ENCODE data around the gene CFAP92.

Gene CFAP92

DNA sequence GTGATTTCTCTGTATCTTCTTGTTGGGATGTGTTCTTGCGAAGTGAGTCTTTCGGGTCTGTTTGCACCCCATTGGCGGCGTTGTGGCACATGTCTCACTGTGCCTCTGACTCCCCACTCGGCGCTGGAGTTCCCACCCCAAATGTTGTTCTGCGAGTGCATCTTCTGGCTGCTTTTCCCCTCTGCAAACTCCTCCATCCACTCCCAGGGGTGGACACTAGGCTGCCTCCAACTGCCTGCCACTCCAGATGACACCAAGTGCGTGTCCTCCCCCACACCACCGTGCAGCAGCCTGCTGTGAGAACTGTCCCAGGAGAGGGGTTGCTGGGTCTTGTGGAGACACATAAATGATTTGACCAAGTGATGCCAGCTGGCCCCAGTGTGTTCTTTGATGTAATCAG lies 24.9 kb upstream of the CFAP92 start:
- Histone ChIP-seq H3K36me3 (ENCODE audit: insufficient read depth, insufficient read length, low read length) (no peaks in the 10 kb centered on the region), H3K9me3 (ENCODE audit: insufficient read depth, low read length) (no peaks in the 10 kb centered on the region), H3K27me3 (ENCODE audit: insufficient read depth, insufficient read length) (no peaks in the 10 kb centered on the region), H3K4me1 (ENCODE audit: insufficient read depth, insufficient read length) (peaks cover 15% of the 10 kb centered on the region), H3K4me3 (ENCODE audit: insufficient read length, low read depth) (no peak overlapping the region), H3K9ac (ENCODE audit: insufficient read length, low read depth) (no peak overlapping the region)
- DNase-seq (ENCODE audit: low read depth, low spot score): no peak
- TF ChIP-seq YY1 (IDR thresholded peaks at IDR 0.05; ENCODE audit: insufficient read depth, insufficient read length) (no peak), SUZ12 (IDR thresholded peaks at IDR 0.05; ENCODE audit: extremely low read depth, insufficient read depth, insufficient read length) (no peak), ZNF274 (IDR thresholded peaks at IDR 0.05; ENCODE audit: low read depth, low read length) (no peak)

DNA sequence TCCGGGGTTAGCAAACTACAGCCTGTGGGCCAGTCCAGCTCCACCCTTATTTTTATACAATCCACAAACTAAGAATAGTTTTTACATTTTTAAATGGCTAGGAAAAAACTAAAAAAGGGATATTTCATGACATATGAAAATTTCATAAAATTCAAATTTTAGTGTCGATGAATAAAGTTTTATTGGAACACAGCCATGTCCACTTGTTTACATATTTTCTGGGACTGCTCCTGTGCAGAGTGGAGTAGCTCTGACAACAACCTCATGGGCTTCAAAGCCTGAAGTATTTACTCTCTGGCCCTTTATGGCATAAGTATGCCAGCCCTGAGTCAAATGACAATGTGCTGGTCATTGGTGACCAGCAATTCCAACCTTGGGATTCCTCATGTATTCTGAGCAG lies 24.4 kb upstream of the CFAP92 start:
- no peak overlapping the region for H3K4me3 ChIP-seq (ENCODE audit: insufficient read length, low read depth)
- H3K9me3 ChIP-seq (ENCODE audit: insufficient read depth, low read length): no peaks in the 10 kb centered on the region
- no peak overlapping the region for H3K9ac ChIP-seq (ENCODE audit: insufficient read length, low read depth)
- no peak for DNase-seq (ENCODE audit: low read depth, low spot score)
- H3K27me3 ChIP-seq (ENCODE audit: insufficient read depth, insufficient read length): no peaks in the 10 kb centered on the region
- no peaks in the 10 kb centered on the region for H3K36me3 ChIP-seq (ENCODE audit: insufficient read depth, insufficient read length, low read length)
- peaks cover 15% of the 10 kb centered on the region for H3K4me1 ChIP-seq (ENCODE audit: insufficient read depth, insufficient read length)
- no peak for TF ChIP-seq SUZ12 (IDR thresholded peaks at IDR 0.05; ENCODE audit: extremely low read depth, insufficient read depth, insufficient read length)
- TF ChIP-seq YY1 (IDR thresholded peaks at IDR 0.05; ENCODE audit: insufficient read depth, insufficient read length): no peak
- TF ChIP-seq ZNF274 (IDR thresholded peaks at IDR 0.05; ENCODE audit: low read depth, low read length): no peak

- Histone ChIP-seq H3K4me3 (ENCODE audit: insufficient read length, low read depth) (no peak overlapping the region), H3K4me1 (ENCODE audit: insufficient read depth, insufficient read length) (peaks cover 15% of the 10 kb centered on the region), H3K9ac (ENCODE audit: insufficient read length, low read depth) (no peak overlapping the region), H3K36me3 (ENCODE audit: insufficient read depth, insufficient read length, low read length) (no peaks in the 10 kb centered on the region), H3K9me3 (ENCODE audit: insufficient read depth, low read length) (no peaks in the 10 kb centered on the region), H3K27me3 (ENCODE audit: insufficient read depth, insufficient read length) (no peaks in the 10 kb centered on the region)
- no peak for DNase-seq (ENCODE audit: low read depth, low spot score)
- TF ChIP-seq SUZ12 (IDR thresholded peaks at IDR 0.05; ENCODE audit: extremely low read depth, insufficient read depth, insufficient read length) (no peak), ZNF274 (IDR thresholded peaks at IDR 0.05; ENCODE audit: low read depth, low read length) (no peak), YY1 (IDR thresholded peaks at IDR 0.05; ENCODE audit: insufficient read depth, insufficient read length) (no peak)
Observed at GRCh38 chr3:129017484-129017899, 23.6 kb upstream of the CFAP92 start.

GRCh38 chr3:129016720-129017483 lies 23.0 kb upstream of the CFAP92 start:
- DNase-seq (ENCODE audit: low read depth, low spot score): no peak
- Histone ChIP-seq H3K4me3 (ENCODE audit: insufficient read length, low read depth) (no peak overlapping the region), H3K27me3 (ENCODE audit: insufficient read depth, insufficient read length) (no peaks in the 10 kb centered on the region), H3K9ac (ENCODE audit: insufficient read length, low read depth) (no peak overlapping the region), H3K4me1 (ENCODE audit: insufficient read depth, insufficient read length) (peaks cover 15% of the 10 kb centered on the region), H3K9me3 (ENCODE audit: insufficient read depth, low read length) (no peaks in the 10 kb centered on the region), H3K36me3 (ENCODE audit: insufficient read depth, insufficient read length, low read length) (no peaks in the 10 kb centered on the region)
- no peak for TF ChIP-seq ZNF274 (IDR thresholded peaks at IDR 0.05; ENCODE audit: low read depth, low read length)
- no peak for TF ChIP-seq YY1 (IDR thresholded peaks at IDR 0.05; ENCODE audit: insufficient read depth, insufficient read length)
- no peak for TF ChIP-seq SUZ12 (IDR thresholded peaks at IDR 0.05; ENCODE audit: extremely low read depth, insufficient read depth, insufficient read length)

DNA sequence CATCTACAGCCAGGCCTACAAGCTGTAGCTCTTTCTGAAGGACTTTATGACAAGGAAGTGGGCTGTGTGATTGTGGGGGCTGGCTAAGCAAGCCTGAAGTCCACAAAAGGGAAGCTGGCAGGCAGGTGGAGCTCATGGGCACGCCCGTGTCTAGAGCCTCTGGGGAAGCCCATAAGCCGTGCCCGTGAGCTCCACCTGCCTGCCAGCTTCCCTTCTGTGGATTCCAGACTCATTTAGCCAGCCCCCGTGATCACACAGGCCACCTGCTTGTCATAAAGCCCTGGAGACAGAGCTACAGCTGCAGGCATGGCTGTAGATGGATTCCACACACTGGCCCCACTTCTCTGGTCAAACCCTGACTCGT lies 22.5 kb upstream of the CFAP92 start:
- Histone ChIP-seq H3K27me3 (ENCODE audit: insufficient read depth, insufficient read length) (no peaks in the 10 kb centered on the region), H3K9ac (ENCODE audit: insufficient read length, low read depth) (no peak overlapping the region), H3K36me3 (ENCODE audit: insufficient read depth, insufficient read length, low read length) (no peaks in the 10 kb centered on the region), H3K4me1 (ENCODE audit: insufficient read depth, insufficient read length) (peaks cover 15% of the 10 kb centered on the region), H3K4me3 (ENCODE audit: insufficient read length, low read depth) (no peak overlapping the region), H3K9me3 (ENCODE audit: insufficient read depth, low read length) (no peaks in the 10 kb centered on the region)
- TF ChIP-seq SUZ12 (IDR thresholded peaks at IDR 0.05; ENCODE audit: extremely low read depth, insufficient read depth, insufficient read length) (no peak), ZNF274 (IDR thresholded peaks at IDR 0.05; ENCODE audit: low read depth, low read length) (no peak), YY1 (IDR thresholded peaks at IDR 0.05; ENCODE audit: insufficient read depth, insufficient read length) (no peak)
- no peak for DNase-seq (ENCODE audit: low read depth, low spot score)

DNA sequence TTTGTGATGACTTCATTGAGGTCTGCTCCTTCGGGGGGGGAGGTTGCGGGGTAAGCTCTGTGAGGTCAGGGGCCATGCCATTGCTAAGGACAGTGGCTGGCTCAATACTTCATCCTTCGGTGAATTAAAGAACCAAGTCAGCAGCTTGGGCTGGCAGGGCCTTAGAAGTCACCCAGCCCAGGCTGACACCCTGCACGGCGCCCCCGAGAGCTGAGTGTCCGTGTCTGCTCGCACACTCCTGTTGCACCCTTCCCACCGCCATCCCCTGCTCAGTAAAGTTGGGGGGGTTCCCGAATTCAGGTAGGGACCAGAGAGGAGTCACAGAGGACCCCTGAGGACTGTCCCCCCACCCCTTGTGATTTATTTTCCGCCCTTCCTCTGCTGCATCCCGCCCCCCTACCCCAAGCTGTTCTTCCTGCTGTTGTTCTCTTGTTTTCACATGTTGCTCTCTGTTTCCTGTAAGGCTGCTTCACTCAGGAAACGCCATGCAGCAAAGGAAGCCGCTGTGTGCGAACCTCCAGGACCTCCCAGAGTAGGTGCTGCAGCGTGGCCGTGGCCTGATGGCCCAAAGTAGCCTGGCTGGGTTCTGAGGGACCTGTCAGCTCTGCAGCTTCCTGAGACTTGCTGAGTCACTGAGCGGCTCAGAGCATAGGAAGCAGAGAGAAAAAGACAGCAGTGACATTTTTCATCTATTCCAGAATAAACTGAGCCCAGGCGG lies 21.7 kb upstream of the CFAP92 start:
- peaks cover 15% of the 10 kb centered on the region for H3K4me1 ChIP-seq (ENCODE audit: insufficient read depth, insufficient read length)
- no peak for DNase-seq (ENCODE audit: low read depth, low spot score)
- H3K36me3 ChIP-seq (ENCODE audit: insufficient read depth, insufficient read length, low read length): no peaks in the 10 kb centered on the region
- TF ChIP-seq SUZ12 (IDR thresholded peaks at IDR 0.05; ENCODE audit: extremely low read depth, insufficient read depth, insufficient read length) (no peak), ZNF274 (IDR thresholded peaks at IDR 0.05; ENCODE audit: low read depth, low read length) (no peak), YY1 (IDR thresholded peaks at IDR 0.05; ENCODE audit: insufficient read depth, insufficient read length) (no peak)
- no peak overlapping the region for H3K9ac ChIP-seq (ENCODE audit: insufficient read length, low read depth)
- H3K27me3 ChIP-seq (ENCODE audit: insufficient read depth, insufficient read length): no peaks in the 10 kb centered on the region
- no peak overlapping the region for H3K4me3 ChIP-seq (ENCODE audit: insufficient read length, low read depth)
- no peaks in the 10 kb centered on the region for H3K9me3 ChIP-seq (ENCODE audit: insufficient read depth, low read length)

DNA sequence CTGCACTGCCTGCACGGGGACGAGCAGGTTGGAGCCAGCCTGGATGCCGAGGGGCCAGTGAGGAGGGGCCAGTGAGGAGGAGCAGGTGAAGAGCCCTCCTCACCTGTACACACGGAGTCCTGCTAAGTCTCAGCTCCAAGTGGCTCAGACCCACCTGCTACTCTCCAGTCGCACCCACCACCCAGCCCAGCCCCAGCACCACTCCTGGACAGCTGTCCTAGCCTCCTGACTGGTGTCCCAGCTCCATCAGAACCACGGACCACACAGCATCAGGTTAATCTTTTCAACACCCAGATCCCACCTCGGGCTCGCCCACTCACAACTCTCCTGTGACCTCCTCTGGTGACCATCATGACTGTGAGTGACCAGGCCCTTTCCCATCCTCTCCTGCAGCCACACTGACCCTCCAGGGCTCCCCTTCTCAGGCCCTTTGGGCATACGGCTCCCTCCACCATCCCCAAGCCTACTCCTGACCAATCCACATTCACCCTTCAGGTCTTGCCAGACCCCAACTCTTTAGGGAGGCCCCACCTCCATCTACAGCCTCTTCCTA lies 21.0 kb upstream of the CFAP92 start:
- Histone ChIP-seq H3K9ac (ENCODE audit: insufficient read length, low read depth) (no peak overlapping the region), H3K4me1 (ENCODE audit: insufficient read depth, insufficient read length) (peaks cover 15% of the 10 kb centered on the region), H3K36me3 (ENCODE audit: insufficient read depth, insufficient read length, low read length) (no peaks in the 10 kb centered on the region), H3K4me3 (ENCODE audit: insufficient read length, low read depth) (no peak overlapping the region), H3K9me3 (ENCODE audit: insufficient read depth, low read length) (no peaks in the 10 kb centered on the region), H3K27me3 (ENCODE audit: insufficient read depth, insufficient read length) (no peaks in the 10 kb centered on the region)
- TF ChIP-seq SUZ12 (IDR thresholded peaks at IDR 0.05; ENCODE audit: extremely low read depth, insufficient read depth, insufficient read length): no peak
- no peak for TF ChIP-seq YY1 (IDR thresholded peaks at IDR 0.05; ENCODE audit: insufficient read depth, insufficient read length)
- no peak for TF ChIP-seq ZNF274 (IDR thresholded peaks at IDR 0.05; ENCODE audit: low read depth, low read length)
- no peak for DNase-seq (ENCODE audit: low read depth, low spot score)
